ENCODE data around the gene TNXB.

The TNXB gene

DNA sequence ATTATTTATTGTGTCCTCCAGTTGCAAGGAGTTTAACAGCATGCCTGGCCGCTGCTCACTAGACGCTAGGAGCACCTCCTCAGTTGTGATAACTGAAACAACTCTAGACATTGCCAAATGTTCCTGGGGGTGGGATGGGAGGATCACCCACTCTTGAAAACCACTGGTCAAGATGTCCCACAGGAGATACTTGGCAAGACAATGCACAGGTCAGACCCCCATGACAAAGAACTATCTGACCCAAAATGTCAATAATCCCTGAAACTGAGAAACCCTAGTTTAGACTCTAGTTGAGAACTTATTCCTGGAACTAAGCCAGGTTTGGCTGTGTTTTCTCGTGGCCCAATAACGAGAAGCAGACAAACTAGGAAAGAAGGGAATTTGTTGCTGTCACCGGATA lies 30.5 kb upstream of the TNXB start:
- DNase-seq (ENCODE audit: low spot score): no peak

GRCh38 chr6:32137454-32137853 lies 28.3 kb upstream of the TNXB start:
- no peak for DNase-seq (ENCODE audit: low spot score)

- no peak for DNase-seq (ENCODE audit: low spot score)
These were observed 24.6 kb upstream of the TNXB start for GRCh38 chr6:32133786-32134185.

GRCh38 chr6:32132110-32132509 lies 23.0 kb upstream of the TNXB start:
- no peak for DNase-seq (ENCODE audit: low spot score)

DNA sequence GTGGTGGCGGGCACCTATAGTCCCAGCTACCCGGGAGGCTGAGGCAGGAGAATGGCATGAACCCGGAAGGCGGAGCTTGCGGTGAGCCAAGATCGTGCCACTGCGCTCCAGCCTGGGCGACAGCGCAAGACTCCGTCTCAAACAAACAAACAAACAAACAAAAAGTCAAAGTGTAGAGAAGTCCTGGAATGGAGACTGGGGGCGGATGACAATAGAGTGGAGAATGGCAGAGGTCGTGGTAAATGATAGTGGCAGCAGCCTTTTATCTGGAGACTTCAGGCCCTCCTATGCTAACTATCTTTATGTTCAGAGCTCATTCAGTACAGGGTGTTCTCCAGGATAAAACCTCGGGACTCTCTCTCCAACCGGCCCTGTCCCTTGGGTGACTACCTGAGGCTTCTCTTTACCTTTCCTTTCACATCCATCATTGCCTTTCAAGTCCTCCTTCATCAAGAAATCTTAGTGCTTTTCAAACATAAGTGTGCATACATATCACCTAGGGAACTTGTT lies 22.4 kb upstream of the TNXB start:
- DNase-seq (ENCODE audit: low spot score): no peak

- DNase-seq (ENCODE audit: low spot score): no peak
These were observed 20.4 kb upstream of the TNXB start for GRCh38 chr6:32129297-32130088.

DNA sequence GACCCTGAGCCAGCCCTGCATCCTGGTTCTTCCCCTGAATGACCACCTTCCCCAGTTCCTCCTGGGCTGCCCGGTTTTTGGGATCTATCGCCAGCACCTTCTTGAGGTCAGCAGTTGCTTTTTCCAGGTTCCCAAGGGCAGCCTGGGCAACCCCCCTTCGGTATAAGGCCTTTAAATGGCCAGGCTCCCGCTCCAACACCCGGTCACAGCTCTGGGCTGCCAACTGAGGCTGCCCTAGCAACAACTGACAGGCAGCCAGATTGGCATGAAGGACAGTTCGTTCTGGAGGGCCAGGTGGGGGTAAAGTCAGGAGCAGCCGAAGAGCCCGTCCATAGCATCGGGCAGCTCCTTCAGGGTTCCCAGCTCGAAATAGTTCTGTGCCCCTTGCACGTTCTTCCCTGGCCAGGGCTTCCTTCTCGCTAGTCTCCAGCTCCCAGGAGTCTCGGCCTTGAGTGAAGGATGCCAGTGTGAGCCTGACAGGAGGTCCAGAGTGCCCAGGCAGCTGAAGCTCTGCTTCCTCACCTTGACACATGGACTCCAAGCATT lies 19.7 kb upstream of the TNXB start:
- DNase-seq (ENCODE audit: low spot score): no peak

DNA sequence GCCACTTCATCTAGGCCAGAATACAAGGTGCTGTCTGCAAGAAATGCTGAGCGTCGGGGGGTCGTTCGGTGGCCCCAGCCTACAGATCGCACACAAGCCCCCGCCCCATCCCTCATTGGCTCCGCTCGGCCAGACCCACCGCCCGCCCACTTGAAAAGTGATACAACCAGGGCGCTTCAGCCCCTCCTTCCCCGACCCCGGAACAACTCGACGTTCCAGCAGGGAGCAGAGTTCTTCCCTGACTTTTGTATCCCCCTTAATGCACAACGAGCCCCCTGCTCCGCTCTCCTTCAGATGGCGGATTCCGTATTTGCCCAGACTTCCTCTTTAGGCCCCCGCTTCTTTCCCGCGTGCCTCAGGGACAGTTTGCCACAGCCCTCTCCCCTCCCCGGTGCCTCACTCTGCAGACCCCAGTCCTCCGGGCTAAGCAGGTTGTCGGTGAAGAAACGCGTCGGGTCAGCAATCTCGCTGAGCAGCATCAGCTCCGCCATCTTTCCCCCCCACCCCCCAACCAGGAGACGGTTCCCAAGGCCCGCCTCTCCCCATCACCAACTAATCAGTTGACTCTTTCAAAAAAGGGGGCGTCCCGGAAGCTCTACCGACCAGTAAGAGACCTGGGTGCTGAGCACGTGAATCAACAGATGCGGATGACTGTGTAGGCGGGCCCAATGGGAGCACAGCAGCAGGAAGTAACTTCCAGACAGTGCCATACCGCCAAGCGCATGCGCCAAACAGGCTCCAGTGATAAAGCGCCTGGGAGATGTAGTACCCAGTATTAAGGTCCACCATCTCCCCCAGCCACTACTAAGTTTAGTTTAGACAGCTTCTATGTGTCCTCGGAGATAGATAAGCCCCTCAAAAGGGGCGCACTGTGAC lies 18.8 kb upstream of the TNXB start, which contains the start of gene ATF6B:
TSS of gene ATF6B (minus strand) at position 530 of the 876 bp plus-strand sequence. CDS start at position 491, 39 bp downstream.
- peak; percentile 99 for DNase-seq (ENCODE audit: low spot score)

DNA sequence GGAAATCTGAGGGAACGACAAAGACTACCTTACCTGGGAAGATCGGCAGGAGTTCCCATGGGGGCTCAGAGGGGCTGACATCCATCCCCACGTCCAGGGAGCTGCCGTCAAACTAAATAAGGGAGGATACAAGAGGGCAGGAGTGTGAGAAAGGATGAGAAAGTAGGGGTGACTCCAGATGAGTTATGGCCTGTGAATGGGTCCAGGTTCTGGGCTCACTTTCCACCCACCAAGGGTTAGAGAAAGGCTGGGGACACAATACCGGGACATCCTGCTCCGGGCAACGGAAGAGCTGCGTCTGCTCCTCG lies 18.2 kb upstream of the TNXB start:
- no peak for DNase-seq (ENCODE audit: low spot score)

DNA sequence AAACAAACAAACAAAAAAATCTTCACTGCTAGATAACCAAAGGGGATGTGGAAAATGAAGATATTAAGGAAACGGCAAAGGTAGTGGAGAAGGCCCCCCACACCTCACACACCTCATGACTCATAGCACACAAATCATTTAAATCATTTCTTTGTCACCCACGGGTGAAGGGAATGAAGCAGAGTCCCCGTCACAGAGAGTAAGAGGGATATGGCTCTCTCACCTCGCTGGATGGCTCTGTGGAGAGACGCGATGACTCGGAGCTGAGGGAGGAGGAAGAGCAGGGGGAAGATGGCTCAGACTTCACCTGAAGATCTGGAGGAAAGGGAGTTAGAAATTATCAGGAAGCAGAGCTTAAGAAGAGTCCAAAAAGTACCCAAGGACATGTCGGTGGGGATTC lies 17.7 kb upstream of the TNXB start:
- DNase-seq (ENCODE audit: low spot score): no peak

GRCh38 chr6:32123681-32124080 lies 14.5 kb upstream of the TNXB start:
- DNase-seq (ENCODE audit: low spot score): no peak

- DNase-seq (ENCODE audit: low spot score): no peak
These were observed 11.5 kb upstream of the TNXB start for GRCh38 chr6:32120573-32121059.

DNA sequence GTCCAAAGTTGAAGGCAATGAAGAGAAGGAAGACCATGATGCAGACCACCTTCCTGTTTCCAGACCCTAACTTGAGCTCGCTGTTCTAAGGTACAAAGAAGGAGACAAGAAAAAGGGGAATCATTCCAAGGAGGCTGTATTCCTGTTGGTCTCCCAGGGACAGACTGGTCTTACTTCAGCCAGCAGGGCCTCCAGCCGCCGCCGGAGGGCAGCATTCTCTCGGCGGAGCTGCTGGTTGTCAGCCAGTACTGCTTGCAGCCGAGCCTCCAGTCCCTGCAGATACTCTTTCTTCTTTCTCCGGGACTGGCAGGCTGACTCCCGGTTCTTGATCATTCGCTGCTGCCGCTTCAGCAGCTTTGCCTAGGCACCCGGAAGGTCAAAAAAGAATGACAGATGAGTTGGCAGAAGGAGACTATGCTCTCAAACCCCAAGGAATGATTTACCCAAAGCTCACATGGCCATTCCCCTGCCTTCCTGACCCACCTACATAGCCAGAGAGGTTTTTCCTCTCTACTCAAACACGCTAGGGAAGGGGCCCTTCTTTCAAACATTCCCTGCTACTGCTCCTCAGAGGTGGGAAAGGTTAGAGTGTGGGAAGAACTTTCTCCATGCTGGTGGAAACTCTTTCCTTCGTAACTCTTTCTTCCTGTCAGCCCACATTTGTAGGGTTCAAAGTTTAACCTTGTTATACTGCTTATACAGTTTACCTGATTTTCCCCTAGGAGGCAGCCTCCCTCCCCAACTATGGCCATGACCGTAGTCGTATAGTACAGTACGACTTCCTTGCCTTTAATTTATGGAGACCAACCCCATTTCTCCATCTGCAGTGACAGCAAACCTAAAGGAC lies 9.9 kb upstream of the TNXB start:
- DNase-seq (ENCODE audit: low spot score): peak; percentile 85

- DNase-seq (ENCODE audit: low spot score): no peak
These were observed 8.3 kb upstream of the TNXB start for GRCh38 chr6:32117461-32117860.

- no peak for DNase-seq (ENCODE audit: low spot score)
These were observed 7.5 kb upstream of the TNXB start for GRCh38 chr6:32116674-32117073.

GRCh38 chr6:32115623-32116022 lies 6.5 kb upstream of the TNXB start:
- DNase-seq (ENCODE audit: low spot score): no peak

DNA sequence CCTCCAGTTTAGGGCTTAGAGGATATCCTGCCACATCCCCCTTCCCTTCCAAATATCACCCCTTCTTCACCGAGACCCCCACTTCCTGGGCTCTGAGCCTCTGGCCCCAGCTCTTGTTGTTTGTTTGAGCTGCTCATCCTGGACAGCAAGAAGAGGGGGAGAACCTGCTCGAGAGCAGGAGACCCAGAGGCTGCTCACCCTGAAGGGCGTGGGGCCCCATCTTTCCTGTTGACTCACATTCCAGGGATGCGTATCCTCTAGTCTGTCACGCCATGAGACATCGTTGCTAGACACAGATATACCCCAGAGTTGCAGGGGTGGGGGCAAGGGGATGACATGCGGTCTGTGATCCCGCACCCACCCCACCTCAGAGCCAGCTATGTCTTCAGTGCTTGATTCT lies 5.7 kb upstream of the TNXB start:
- DNase-seq (ENCODE audit: low spot score): peak; percentile 81

GRCh38 chr6:32113386-32114352 lies 4.5 kb upstream of the TNXB start:
- peak; percentile 97 for DNase-seq (ENCODE audit: low spot score)

DNA sequence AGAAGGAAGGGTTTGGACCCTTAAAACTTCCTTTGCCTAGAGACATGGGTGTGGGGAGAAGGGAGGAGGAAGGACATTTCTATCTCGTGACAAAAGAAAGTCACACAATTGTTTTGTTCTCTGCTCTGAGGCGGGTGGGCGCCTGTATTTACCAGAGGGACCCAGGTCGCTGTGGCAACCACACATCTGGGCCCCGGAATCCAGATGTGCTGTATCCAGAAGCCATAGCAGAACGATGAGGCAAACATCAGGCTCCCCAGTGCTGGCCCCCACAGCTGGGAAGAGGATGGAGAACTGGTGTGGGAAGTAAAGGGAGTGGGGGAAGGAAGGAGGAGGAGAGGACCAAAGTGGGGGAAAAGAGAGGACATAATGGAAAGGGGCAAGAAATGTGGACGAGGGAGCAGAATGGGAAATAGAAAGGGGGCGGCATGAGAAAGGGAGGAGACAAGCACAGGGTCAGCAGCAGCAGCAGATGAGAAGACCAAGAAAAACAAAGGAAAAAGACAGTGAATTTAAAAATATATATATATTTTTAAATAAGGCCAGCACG lies 3.4 kb upstream of the TNXB start:
- no peak for DNase-seq (ENCODE audit: low spot score)

- DNase-seq (ENCODE audit: low spot score): no peak
These were observed 2.4 kb upstream of the TNXB start for GRCh38 chr6:32111424-32112066.

All from AG08395 (cell line).